Brain microvascular endothelial cell (primary cell): Measurements from ENCODE around the gene CARD14.
"Not testable (repeated sequence)": the region's sequence is repeated elsewhere in the genome, so short reads cannot be mapped to it uniquely, and the experiment has no call there.

Experiments used
- DNase-seq: peaks from one replicate; pipeline ENCODE4 v3.0.0-alpha.2; 2020
- H3K27ac ChIP-seq: fragments of 250-450 bp; sonication (Bioruptor Pico); 2 replicates; pipeline ENCODE4 v1.5.1; 2020; ENCODE audit warnings: mild to moderate bottlenecking, moderate library complexity
- H3K27me3 ChIP-seq: fragments of 250-450 bp; sonication (Bioruptor Pico); replicated peaks from 2 replicates; pipeline ENCODE4 v1.5.1; 2020; ENCODE audit warnings: mild to moderate bottlenecking
- H3K36me3 ChIP-seq: fragments of 250-450 bp; sonication (Bioruptor Pico); replicated peaks from 2 replicates; pipeline ENCODE4 v1.5.1; 2020; ENCODE audit warnings: mild to moderate bottlenecking
- H3K4me3 ChIP-seq: 2 replicates; pipeline ENCODE4 v1.5.1; 2011; ENCODE audit warnings: low read depth, mild to moderate bottlenecking, control low read depth, low read length, moderate library complexity
- in situ Hi-C: cut with HindIII; loops from 2 replicates; pipeline ENCODE4 v1.10.0; 2017; ENCODE audit warnings: low sequenced_read_pairs, low pct_ligation_motif_present
- TF ChIP-seq, protein P1 (sequence below): IDR thresholded peaks from 2 replicates; pipeline ENCODE4 v1.5.1; 2011; ENCODE audit warnings: low read depth, mild to moderate bottlenecking, moderate library complexity, low read length, control low read depth, inconsistent platforms; ENCODE audit errors: missing control alignments

Gene CARD14

GRCh38 chr17:80233202-80233601 lies 63.4 kb downstream of the CARD14 start:
- Histone ChIP-seq H3K4me3 (no peak overlapping the region), H3K27ac (no peak overlapping the region), H3K27me3 (no peaks in the 10 kb centered on the region), H3K36me3 (no peaks in the 10 kb centered on the region)
- in situ Hi-C loops: no loop called here
- DNase-seq: no peak
- TF ChIP-seq, protein P1, sequence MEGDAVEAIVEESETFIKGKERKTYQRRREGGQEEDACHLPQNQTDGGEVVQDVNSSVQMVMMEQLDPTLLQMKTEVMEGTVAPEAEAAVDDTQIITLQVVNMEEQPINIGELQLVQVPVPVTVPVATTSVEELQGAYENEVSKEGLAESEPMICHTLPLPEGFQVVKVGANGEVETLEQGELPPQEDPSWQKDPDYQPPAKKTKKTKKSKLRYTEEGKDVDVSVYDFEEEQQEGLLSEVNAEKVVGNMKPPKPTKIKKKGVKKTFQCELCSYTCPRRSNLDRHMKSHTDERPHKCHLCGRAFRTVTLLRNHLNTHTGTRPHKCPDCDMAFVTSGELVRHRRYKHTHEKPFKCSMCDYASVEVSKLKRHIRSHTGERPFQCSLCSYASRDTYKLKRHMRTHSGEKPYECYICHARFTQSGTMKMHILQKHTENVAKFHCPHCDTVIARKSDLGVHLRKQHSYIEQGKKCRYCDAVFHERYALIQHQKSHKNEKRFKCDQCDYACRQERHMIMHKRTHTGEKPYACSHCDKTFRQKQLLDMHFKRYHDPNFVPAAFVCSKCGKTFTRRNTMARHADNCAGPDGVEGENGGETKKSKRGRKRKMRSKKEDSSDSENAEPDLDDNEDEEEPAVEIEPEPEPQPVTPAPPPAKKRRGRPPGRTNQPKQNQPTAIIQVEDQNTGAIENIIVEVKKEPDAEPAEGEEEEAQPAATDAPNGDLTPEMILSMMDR: no peak

DNA sequence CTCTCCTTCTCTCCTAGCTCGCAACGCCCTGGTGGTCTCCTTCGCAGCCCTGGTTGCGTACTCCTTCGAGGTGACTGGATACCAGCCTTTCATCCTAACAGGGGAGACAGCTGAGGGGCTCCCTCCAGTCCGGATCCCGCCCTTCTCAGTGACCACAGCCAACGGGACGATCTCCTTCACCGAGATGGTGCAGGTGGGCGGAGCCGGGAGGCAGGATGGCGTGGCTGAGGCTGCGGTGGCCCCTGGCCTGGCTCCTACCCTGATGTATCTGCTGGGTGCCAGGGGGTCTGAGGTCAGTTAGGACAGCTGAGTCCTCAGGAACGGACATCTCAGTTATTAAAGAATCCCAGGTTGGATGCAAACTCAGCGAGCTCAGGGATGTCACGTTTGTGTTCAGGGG lies 67.1 kb downstream of the CARD14 start:
- Histone ChIP-seq H3K4me3 (no peak overlapping the region), H3K27ac (no peak overlapping the region), H3K27me3 (no peaks in the 10 kb centered on the region), H3K36me3 (no peaks in the 10 kb centered on the region)
- no peak for DNase-seq
- in situ Hi-C loops: no loop called here
- TF ChIP-seq, protein P1: no peak

DNA sequence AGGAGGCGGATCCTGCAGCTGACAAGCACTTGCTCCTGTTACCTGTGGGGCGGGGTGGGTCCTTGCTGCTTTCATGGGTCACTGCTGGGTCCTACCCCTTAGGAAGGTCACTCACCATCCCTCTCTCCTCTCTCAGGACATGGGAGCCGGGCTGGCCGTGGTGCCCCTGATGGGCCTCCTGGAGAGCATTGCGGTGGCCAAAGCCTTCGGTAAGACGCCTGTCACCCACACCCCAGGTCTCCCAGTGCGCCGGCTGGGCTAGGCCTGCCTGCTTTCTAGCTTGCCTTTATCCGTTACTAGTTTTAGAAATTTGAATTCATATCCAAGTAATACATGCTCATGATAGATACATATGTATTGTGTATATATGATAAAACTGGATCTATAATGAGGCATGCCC lies 67.6 kb downstream of the CARD14 start:
- TF ChIP-seq, protein P1: no peak
- in situ Hi-C loops: no loop called here
- no peak for DNase-seq
- Histone ChIP-seq H3K27me3 (no peaks in the 10 kb centered on the region), H3K4me3 (no peak overlapping the region), H3K36me3 (peaks cover 2% of the 10 kb centered on the region), H3K27ac (no peak overlapping the region)

DNA sequence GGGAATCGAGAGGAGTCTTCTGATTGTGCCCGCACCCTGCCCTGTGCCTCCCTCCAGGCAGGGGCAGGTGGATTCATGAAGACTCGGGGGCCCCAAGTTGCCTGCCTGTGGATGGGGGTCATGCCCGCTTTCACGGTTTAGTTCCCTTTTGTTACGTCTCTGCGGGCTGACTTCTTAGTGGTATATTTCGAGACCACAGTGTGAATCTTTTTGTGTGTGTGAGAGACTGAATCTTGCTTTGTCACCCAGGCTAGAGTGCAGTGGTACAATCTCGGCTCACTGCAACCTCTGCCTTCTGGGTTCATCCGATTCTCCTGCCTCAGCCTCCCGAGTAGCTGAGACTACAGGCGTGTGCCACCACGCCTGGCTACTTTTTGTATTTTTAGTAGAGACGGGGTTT lies 72.7 kb downstream of the CARD14 start:
- DNase-seq: no peak
- H3K27me3 ChIP-seq: no peaks in the 10 kb centered on the region
- in situ Hi-C loops: no loop called here
- no peak overlapping the region for H3K27ac ChIP-seq
- H3K36me3 ChIP-seq: peaks cover 2% of the 10 kb centered on the region
- TF ChIP-seq, protein P1: no peak
- no peak overlapping the region for H3K4me3 ChIP-seq

DNA sequence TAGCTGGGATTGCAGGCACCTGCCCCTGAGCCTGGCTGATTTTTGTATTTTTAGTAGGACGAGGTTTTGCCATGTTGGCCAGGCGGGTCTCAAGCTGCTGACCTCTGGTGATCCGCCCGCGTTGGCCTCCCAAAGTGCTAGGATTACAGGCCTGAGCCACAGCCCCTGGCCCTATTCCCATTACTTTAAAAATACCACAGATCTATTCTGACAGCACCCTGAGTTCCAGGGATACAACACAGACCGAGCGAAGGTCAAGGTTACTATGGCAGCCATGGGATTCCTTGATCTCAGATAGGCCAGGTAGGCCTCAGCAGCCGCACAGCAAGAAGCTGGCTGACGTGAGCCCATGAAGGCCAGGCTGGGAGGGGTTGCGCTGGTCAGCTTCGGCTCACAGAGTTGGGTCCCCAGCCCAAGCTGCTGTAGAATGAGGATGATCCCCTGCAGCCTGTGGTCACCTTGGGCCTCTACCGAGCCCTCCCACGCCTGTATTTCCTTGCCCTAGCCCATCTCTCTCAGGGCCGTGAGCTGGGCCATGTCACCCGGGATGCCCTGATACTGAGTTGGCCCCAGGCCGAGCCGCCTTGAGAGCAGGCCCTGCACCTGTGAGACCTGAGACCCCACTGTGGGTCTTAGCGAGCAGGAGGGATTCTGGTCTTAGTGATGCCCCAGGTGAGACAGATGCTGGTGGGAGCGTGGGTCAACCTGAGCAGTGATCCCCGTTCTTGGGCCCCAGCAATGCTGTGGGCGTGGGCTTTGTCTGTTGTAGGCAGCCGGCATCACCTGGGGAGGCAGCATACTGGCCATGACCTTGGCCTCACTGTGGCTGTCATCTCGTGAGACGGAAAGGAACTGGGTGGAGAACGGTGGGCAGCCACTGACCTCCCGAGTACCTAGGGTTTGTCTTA lies 74.0 kb downstream of the CARD14 start:
- Histone ChIP-seq H3K36me3 (peaks cover 2% of the 10 kb centered on the region), H3K4me3 (no peak overlapping the region), H3K27ac (no peak overlapping the region), H3K27me3 (no peaks in the 10 kb centered on the region)
- TF ChIP-seq, protein P1: no peak
- in situ Hi-C loops: no loop called here
- no peak for DNase-seq

DNA sequence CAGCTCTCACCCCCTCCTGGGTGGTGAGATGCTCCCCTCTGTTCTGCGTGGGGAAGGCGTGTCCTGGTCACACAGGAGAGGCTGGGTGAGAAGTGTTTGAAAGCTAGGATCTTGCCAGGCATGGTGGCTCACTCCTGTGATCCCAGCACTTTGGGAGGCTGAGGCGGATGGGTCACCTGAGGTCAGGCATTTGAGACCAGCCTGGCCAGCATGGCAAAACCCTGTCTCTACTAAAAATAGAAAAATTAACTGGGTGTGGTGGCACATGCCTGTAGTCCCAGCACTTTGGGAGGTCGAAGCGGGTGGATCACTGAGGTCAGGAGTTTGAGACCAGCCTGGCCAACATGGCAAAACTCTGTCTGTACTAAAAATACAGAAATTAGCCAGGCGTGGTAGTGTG lies 74.6 kb downstream of the CARD14 start:
- in situ Hi-C loops, H3K27ac ChIP-seq, H3K4me3 ChIP-seq, H3K36me3 ChIP-seq, DNase-seq, H3K27me3 ChIP-seq: not testable (repeated sequence)
